NCI-H2227 treated with DMSO at 0.1 percent for 48 hours (cell line): ENCODE results near the gene MRPL24.
"Not testable (repeated sequence)": the region's sequence is repeated elsewhere in the genome, so short reads cannot be mapped to it uniquely, and the experiment has no call there.

Experiments used
- DNase-seq: peaks from one replicate; lab custom pipeline; 2025; lab: John Stamatoyannopoulos, UW

The MRPL24 gene

GRCh38 chr1:156760092-156760795 lies 19.4 kb upstream of the MRPL24 start:
- peak; percentile 56 for DNase-seq

- DNase-seq: not testable (repeated sequence)
Observed at GRCh38 chr1:156757572-156758253, 16.8 kb upstream of the MRPL24 start.

GRCh38 chr1:156756355-156756754 lies 15.5 kb upstream of the MRPL24 start:
- DNase-seq: no peak

- DNase-seq: no peak
Observed at GRCh38 chr1:156755527-156755950, 14.7 kb upstream of the MRPL24 start.

DNA sequence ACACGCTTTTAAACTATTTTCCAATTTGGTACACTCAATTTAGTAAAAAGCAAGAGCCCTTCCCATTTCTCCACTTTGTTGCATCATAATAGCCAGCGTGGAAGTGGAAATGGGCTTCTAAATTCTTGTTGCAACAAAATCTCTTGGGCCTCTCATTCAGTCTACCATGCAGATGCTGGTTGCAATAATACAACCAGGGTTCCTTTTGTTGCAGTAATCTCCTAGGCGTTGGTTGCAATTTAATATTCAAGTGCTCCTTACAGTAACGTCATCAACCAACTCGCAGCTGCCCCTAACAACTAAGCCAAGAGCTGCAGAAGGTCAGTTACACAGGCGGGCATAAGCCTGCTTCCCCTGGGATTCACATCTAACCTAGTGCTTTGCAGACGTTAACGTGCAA lies 13.3 kb upstream of the MRPL24 start:
- DNase-seq: no peak

DNA sequence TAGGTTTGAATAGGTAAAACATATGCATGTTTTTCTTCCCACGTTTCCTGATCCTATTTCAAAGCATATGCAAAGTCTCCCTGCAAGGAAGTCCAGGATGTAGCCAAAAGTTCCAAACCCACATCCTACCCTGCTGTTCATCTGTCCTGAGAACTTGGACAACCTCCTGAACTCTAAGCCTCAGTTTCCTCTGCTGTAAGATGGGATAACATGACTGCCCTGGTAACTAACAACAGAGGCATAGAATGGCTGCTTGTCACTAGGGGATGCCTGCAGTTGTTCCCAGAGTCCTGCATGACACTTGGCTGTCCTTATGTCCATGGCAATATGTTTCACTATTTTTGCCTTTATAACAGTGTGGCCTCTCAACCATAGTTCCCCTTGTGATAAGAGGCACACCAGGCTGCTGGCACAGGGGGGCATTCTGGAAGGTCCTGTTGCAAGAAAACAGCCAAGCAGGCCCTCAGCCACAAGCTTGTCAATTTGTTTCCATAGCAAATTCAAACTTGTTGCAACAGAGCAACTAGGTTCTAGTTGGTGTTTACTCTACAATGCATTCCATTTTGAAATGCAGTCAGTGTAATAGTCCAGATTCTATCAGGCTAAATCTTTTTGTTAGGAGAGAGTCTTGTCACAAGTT lies 12.1 kb upstream of the MRPL24 start:
- DNase-seq: no peak

GRCh38 chr1:156751757-156752481 lies 11.0 kb upstream of the MRPL24 start:
- DNase-seq: peak; percentile 90

- no peak for DNase-seq
Observed at GRCh38 chr1:156751451-156751756, 10.5 kb upstream of the MRPL24 start, which contains the start of gene HDGF. HDGF (minus strand) TSS chr1:156751675; CDS start chr1:156751429, 246 bp downstream.

DNA sequence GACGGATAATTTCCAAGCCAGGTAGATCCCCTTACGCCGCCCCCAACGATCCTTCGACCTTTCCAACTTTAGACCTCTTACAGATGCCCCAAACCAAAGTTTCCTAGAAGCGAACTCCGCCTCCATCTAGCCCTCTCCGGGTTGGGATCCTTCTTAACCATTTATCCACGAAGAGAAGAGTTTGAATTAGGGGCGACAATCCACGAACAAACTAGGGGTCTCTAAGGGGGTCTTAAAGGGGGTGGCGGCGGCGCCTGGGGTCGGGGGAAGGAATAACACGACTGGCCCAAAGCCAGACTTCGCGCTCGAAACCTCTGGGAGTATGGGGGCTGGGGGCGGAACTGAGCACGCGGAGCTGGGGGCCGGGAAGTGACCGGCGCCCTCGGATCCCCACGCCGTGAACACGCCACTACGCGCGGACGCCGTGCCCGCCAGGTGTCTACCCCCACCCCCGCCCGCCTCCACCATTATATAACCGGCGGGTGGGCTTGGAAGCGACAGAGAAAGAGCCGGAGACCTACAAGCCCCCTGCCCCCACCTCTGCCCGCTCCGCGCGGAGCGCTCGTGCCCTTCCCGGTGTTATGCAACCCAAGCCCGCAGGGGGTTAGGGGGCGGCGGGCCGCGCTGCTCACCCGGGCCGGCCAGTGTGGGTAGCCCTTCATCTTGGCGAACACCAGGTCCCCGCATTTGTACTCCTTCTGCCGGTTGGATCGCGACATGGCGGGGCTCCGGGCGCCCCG lies 10.0 kb upstream of the MRPL24 start:
- DNase-seq: no peak

DNA sequence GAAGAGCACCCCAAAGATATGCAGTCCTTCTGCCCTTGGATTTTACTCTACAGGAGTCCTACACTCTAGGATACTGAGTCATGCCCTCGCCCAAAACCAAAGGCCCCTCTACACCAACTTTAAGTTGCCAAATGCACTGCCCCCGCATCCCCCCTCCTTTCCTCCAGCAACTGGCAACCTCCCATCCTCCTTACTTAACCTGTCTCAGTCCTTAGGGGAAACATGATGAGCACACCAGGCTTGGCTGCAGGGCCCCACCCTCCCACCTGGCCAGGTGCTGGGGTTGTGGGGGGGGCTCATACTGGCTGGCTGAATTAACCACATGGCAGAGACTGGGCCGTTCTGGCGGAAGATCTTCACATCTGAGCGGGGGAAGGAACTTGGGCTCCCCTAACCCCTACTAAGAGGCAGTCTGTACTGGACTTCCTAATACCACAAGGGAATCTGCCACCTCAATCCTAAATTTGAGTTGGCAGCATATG lies 9.3 kb upstream of the MRPL24 start:
- no peak for DNase-seq

- DNase-seq: no peak
Observed at GRCh38 chr1:156749419-156750118, 8.7 kb upstream of the MRPL24 start.

DNA sequence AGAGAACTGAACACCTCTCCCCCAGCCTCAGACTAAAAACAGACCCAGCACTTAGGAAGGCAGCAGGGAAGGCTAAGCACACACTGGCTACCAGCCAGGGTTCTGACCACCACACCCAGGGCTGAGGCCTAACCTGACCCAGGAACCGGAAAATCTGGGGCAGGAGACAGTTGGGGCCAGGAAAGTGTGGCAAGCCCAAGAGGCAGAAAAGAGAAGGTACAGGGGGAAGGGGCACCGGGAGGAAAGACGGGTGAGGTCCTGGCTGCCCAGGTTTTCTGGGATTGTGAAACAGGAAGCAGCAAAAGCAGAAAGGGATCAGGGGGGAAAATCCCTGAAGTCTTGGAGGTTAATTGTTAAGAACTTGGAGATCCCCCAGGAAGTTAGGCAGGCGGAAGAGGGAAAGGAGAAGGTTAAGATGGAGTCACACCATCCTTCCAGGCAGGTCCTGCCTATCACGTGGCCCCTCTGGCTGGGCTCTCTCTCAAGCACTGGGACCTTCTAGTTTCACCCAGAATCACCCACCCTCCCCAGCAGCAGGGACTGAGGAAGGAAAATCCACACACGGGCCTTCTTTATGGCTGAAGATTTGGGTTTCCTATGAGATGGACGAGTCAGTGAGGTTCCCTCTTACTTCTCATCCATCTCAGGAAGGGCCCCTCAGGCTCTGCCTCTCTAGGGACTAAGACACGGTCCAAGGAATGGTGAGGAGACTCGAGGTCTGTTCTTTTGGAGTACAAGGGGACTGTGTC lies 8.0 kb upstream of the MRPL24 start:
- no peak for DNase-seq

- DNase-seq: no peak
Observed at GRCh38 chr1:156747742-156748669, 7.1 kb upstream of the MRPL24 start.

GRCh38 chr1:156746728-156747631 lies 6.1 kb upstream of the MRPL24 start:
- peak; percentile 83 for DNase-seq

GRCh38 chr1:156746406-156746727 lies 5.5 kb upstream of the MRPL24 start:
- DNase-seq: no peak

DNA sequence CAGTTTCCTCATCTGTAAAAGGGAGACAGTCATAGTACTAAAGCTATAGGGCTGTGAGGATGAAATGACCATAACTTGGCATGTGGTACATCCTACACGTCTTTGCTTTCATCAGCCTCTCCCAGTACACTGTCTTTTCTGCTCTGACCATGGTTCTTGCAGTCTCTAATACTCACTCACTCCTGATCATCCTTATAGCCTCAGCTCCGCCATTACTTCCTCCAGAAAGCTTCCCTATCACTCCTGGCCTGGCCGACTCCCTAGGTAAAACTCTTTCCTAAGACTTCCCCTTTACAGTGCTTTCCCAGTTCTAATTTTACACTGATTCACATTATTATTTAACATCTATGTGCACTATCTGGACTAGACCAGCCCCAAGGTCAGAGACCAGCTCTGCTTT lies 5.0 kb upstream of the MRPL24 start:
- no peak for DNase-seq

DNA sequence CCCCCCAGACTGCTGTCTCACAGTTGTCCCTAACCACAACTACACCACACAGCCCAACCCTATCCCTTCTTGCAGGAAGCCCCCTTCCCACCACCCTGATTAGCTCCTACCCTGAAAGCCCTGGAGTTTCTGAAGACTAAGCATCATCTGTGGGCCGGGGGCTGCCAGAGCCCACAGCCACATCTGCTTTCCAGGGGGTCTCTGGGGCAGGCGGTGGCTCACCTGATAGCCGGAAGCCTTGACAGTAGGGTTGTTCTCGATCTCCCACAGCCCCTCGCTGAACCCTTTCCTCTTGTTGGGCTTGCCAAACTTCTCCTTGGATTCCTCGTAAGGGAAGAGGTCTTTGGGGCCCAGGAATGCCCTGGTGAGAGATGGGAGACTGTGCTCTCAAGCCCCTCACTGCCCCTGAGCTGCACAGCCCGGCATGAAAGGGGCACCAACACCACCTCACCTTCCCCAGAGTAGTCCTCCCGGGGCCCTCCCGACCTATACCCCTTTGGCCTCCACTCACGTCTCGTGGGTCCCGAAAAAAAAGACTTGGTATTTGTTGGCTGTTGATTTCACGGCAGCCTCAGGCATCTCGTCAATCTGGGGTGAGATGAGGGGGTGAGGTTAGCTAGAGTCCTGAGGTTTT lies 4.0 kb upstream of the MRPL24 start:
- no peak for DNase-seq

GRCh38 chr1:156744344-156744743 lies 3.5 kb upstream of the MRPL24 start:
- no peak for DNase-seq
